ENCODE results near the gene FBP1. TPM values are rescaled to one million over a fixed set of nuclear protein-coding genes. Genes with fewer than 3 reads are reported as not detected.

FBP1 gene
- total and polyA plus RNA-seq, 10 of the 15 experiments (the other 5 are each of a cell fraction or from before 2014, with no cell fraction given), result 0.11 to 0.38 (median 0.15) TPM; not detected in 7

DNA sequence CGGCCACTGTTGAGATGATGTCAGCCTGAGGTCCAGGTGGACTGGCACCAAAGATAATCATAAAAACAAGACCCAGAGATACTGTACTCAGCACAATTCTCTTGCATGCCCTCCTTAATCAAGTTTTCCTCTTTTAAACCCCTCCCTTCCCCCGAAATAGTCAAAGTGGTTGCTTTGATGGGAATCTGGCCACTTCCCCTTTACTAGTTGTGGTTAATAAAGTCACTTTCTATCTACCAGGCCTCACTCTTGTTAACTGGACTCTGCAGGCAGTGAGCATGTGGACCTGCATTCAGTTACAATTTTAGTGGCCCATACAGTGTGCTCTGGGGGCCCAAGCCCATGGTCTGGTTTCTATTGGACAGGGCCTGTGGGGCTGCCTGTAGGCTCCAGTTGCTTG is 63.2 kb downstream of the FBP1 start (continued):
- TF ChIP-seq, protein P1, sequence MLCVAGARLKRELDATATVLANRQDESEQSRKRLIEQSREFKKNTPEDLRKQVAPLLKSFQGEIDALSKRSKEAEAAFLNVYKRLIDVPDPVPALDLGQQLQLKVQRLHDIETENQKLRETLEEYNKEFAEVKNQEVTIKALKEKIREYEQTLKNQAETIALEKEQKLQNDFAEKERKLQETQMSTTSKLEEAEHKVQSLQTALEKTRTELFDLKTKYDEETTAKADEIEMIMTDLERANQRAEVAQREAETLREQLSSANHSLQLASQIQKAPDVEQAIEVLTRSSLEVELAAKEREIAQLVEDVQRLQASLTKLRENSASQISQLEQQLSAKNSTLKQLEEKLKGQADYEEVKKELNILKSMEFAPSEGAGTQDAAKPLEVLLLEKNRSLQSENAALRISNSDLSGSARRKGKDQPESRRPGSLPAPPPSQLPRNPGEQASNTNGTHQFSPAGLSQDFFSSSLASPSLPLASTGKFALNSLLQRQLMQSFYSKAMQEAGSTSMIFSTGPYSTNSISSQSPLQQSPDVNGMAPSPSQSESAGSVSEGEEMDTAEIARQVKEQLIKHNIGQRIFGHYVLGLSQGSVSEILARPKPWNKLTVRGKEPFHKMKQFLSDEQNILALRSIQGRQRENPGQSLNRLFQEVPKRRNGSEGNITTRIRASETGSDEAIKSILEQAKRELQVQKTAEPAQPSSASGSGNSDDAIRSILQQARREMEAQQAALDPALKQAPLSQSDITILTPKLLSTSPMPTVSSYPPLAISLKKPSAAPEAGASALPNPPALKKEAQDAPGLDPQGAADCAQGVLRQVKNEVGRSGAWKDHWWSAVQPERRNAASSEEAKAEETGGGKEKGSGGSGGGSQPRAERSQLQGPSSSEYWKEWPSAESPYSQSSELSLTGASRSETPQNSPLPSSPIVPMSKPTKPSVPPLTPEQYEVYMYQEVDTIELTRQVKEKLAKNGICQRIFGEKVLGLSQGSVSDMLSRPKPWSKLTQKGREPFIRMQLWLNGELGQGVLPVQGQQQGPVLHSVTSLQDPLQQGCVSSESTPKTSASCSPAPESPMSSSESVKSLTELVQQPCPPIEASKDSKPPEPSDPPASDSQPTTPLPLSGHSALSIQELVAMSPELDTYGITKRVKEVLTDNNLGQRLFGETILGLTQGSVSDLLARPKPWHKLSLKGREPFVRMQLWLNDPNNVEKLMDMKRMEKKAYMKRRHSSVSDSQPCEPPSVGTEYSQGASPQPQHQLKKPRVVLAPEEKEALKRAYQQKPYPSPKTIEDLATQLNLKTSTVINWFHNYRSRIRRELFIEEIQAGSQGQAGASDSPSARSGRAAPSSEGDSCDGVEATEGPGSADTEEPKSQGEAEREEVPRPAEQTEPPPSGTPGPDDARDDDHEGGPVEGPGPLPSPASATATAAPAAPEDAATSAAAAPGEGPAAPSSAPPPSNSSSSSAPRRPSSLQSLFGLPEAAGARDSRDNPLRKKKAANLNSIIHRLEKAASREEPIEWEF (IDR thresholded peaks at IDR 0.05; ENCODE audit: insufficient replicate concordance, low read depth, low read length), result no peak
- no peak for TF ChIP-seq STAT3 (IDR thresholded peaks at IDR 0.05; ENCODE audit: low read depth, low read length)

DNA sequence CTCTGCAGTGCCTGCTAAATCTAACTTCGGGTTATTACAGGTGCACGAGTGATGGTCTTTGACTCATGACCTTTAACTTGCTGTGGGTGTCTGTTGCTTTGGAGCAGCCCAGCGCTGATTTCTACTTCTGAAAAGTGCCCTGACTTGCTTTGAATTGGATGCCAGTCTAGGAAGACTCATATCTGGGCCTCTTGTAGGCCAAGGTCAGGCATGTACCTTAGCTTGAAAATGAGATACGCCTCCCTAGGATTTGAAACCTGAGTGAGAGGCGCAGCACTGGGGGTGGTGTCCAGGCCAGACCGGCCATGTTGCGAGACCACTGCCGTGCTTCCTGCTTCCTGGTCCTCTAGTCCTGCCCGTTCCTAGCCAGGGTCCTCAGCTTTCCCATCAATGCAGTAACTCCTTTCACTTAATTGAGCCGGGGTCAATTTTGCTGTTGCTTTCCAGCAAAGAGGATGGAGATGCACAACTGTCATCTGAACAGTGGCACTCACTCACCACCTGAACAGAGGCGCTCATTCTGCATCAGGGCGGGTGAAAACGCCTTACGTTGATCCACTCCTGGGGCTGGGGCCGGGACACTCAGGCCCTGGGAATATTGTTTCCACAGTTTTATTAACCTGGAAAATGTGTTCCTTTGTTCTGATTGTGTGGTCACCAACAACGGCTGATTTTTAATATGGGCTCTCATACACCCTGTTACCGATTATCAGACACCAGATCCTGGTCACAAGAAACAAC is 70.2 kb downstream of the FBP1 start:
- Histone ChIP-seq H2AFZ (ENCODE audit: control insufficient read depth, low read depth, low read length) (no peak overlapping the region), H3K36me3 (ENCODE audit: control insufficient read depth in 2 of 2, insufficient read depth in 2 of 2, low read length in 1 of 2) (no peaks in the 10 kb centered on the region), H3K27me3 (replicated peaks in 1 of 2; ENCODE audit: control insufficient read depth in 2 of 2, insufficient read depth in 2 of 2, low read length in 1 of 2) (no peaks in the 10 kb centered on the region; a peak in 2 of 4 replicates), H3K9ac (ENCODE audit: control insufficient read depth, insufficient read depth, low read length) (no peak overlapping the region), H3K4me1 (ENCODE audit: control insufficient read depth, insufficient read depth, low read length) (no peaks in the 10 kb centered on the region), H3K9me3 (replicated peaks; ENCODE audit: control insufficient read depth, insufficient read depth, low read length) (no peaks in the 10 kb centered on the region), H4K20me1 (ENCODE audit: control insufficient read depth, insufficient read depth) (no peaks in the 10 kb centered on the region), H3K79me2 (ENCODE audit: control insufficient read depth, insufficient read depth, low read length) (no peaks in the 10 kb centered on the region), H3K4me2 (ENCODE audit: control insufficient read depth, insufficient read depth) (no peak overlapping the region), H3K4me3 (no peak overlapping the region), H3K27ac (ENCODE audit: control insufficient read depth, insufficient read depth) (no peak overlapping the region)
- ATAC-seq, result no peak
- ChIA-PET SMC1A (ENCODE audit: uncharacterized antibody, unreplicated experiment) (interaction anchor here (0.5 kb wide), 1 partner anchor 1505 kb away, joined by 3 read pairs; no protein-coding TSS in a partner anchor), POLR2A (no interaction called here), CTCF (no interaction called here), RAD21 (ENCODE audit: unreplicated experiment) (no interaction called here)
- DNase-seq (ENCODE audit: low read depth, low spot score), result no peak
- in situ Hi-C loops (cut with MboI), result no loop called here
- FAIRE-seq, result no peak
- intact Hi-C loops (cut with micrococcal nuclease; ENCODE audit: unreplicated experiment), result no loop called here
- TF ChIP-seq CBFB (IDR thresholded peaks at IDR 0.05; ENCODE audit: low read depth) (no peak), ATF7 (IDR thresholded peaks at IDR 0.05; ENCODE audit: low read depth) (no peak), POU2F2 (IDR thresholded peaks at IDR 0.05; ENCODE audit: borderline replicate concordance, low read depth, low read length) (no peak), ASH2L (IDR thresholded peaks at IDR 0.05; ENCODE audit: borderline replicate concordance, low read depth) (no peak), MXI1 (IDR thresholded peaks at IDR 0.05; ENCODE audit: low read depth, low read length) (no peak), HDAC6 (IDR thresholded peaks at IDR 0.05; ENCODE audit: unreplicated experiment) (no peak), SMAD1 (IDR thresholded peaks at IDR 0.05; ENCODE audit: low read depth, partially characterized antibody) (no peak), SREBF2 (IDR thresholded peaks at IDR 0.05; ENCODE audit: low read length) (no peak), CREM (IDR thresholded peaks at IDR 0.05; ENCODE audit: low read depth) (no peak), POLR2AphosphoS5 (IDR thresholded peaks at IDR 0.05; ENCODE audit: low read length) (no peak), BRCA1 (IDR thresholded peaks at IDR 0.05; ENCODE audit: low read depth, low read length) (no peak), MTA3 (IDR thresholded peaks at IDR 0.05; ENCODE audit: borderline replicate concordance, low read length) (no peak), DPF2 (IDR thresholded peaks at IDR 0.05) (no peak), NFYB (IDR thresholded peaks at IDR 0.05; ENCODE audit: insufficient read depth, low read depth, low read length) (no peak), ZNF207 (IDR thresholded peaks at IDR 0.05; ENCODE audit: borderline replicate concordance) (no peak), ETV6 (conservative IDR thresholded peaks at IDR 0.05 in 1 of 2, IDR thresholded peaks at IDR 0.05 in 1 of 2; ENCODE audit: borderline replicate concordance in 1 of 2, low read depth in 1 of 2) (no peak)
- 53% methylated on average over 17 of the region's 17 CpGs for WGBS (ENCODE audit: insufficient coverage, insufficient replicate concordance, low lambda C conversion rate, missing lambda C conversion rate)
- no TSS peak for BruUV-seq (replicated peaks)

Data from GM12878 (cell line).